Adrenal gland (tissue), 12 donors: ENCODE measurements around the gene TFEB. TPM values are rescaled to one million over a fixed set of nuclear protein-coding genes. Genes with fewer than 3 reads are reported as not detected.

ENCODE experiments used
- DNase-seq, 7 donors: peaks; one replicate each; pipeline ENCODE4 v3.0.0-alpha.2; 2019 to 2020
- H3K27ac ChIP-seq, 5 donors: fragments of 200-600 bp; sonication (generic) in 4 of 5; 1 replicate in 3 of 5; 2 replicates in 2 of 5; pipeline versions ENCODE4 v1.5.1 to v1.8.0; 2016 to 2020; ENCODE audit warnings: mild to moderate bottlenecking in 1 of 5
- H3K27me3 ChIP-seq: fragments of 200-600 bp; 2 replicates; pipeline ENCODE4 v1.8.0; 2021
- H3K36me3 ChIP-seq, 2 donors: fragments of 200-600 bp; replicated peaks in 1 of 2; 1 replicate in 1 of 2; 2 replicates in 1 of 2; pipeline versions ENCODE4 v1.5.1 to v1.8.0; 2018 to 2022
- H3K4me1 ChIP-seq, 2 donors: fragments of 200-600 bp; replicated peaks in 1 of 2; 1 replicate in 1 of 2; 2 replicates in 1 of 2; pipeline versions ENCODE4 v1.5.1 to v1.8.0; 2018 to 2021
- H3K4me3 ChIP-seq, 4 donors: fragments of 200-600 bp; sonication (generic) in 3 of 4; one replicate each; pipeline ENCODE4 v1.5.1; 2016 to 2018
- H3K9me3 ChIP-seq, 3 donors: fragments of 200-600 bp; sonication (generic) in 1 of 3; replicated peaks in 1 of 3; 1 replicate in 2 of 3; 2 replicates in 1 of 3; pipeline versions ENCODE4 v1.5.1 to v1.8.0; 2016 to 2021
- POLR2A ChIP-seq, 2 donors: fragments of 450-650 bp; IDR thresholded peaks; one replicate each; pipeline ENCODE4 v1.6.1; 2017; ENCODE audit warnings: antibody characterized with exemption in 2 of 2, mild to moderate bottlenecking in 2 of 2, moderate library complexity in 1 of 2
- WGBS, 4 donors: extraction: QIAGEN DNeasy Blood & Tissue Kit in 2 of 4; methylation state at CpG; one replicate each; pipeline versions ENCODE4 v1.1.5 to v1.1.7; 2013 to 2017; 5-methylcytosine and 5-hydroxymethylcytosine counted together
- intact Hi-C, 2 donors: fragments of 100-400 bp; cut with DNase I; formaldehyde crosslinking; loops; one replicate each; pipeline versions ENCODE4 v1.14.1 to v1.15.0; 2022 to 2023
- polyA plus RNA-seq, 3 donors: library from polyadenylated mRNA; stranded (reverse); fragments of 200-250 nt in 2 of 3; fragments of 350-450 nt in 1 of 3; fragmentation: Illumina TruSeq in 1 of 3; extraction: RNeasy Lipid Tissue Mini Kit (QIAGEN cat#74804) in 1 of 3; gene quantifications; one replicate each; pipeline ENCODE4 v1.2.3, GENCODE V29; 2013 to 2014
- total RNA-seq, 9 donors: library from RNA; depleted of rRNA in 4 of 9; stranded (reverse); fragments of >200 nt in 4 of 9; fragments of 120-200 nt in 1 of 9; fragmentation: NEBNext Ultra II Directional in 1 of 9; extraction: Animal tissue kit (Norgen Biotek cat#: 25700) in 1 of 9; gene quantifications; one replicate each; pipeline versions ENCODE4 v1.1.0 to v1.2.4, GENCODE V29; 2013 to 2023
- TF ChIP-seq, protein P1 (sequence below), 6 experiments: fragments of 450-650 bp in 4 of 6; fragments of 200-600 bp in 2 of 6; sonication (generic) in 1 of 6; IDR thresholded peaks; 1 replicate in 5 of 6; 2 replicates in 1 of 6; pipeline versions ENCODE4 v1.5.1 to v1.8.0; 2016 to 2021; ENCODE audit warnings: antibody characterized with exemption in 6 of 6, mild to moderate bottlenecking in 2 of 6, moderate library complexity in 1 of 6
- donor health status: healthy with polysubstance abuse.
- donor health status: Bipolar disorder and iron deficiency.
- donor health status: DM: yes; HTN: yes; CAD: no.
- donor health status: DM: no; HTN: no; CAD: no.
- donor health status: DM: no; HTN: no; CAD: no.
- donor health status: DM: yes; HTN: yes; CAD: no.

The TFEB gene
- total and polyA plus RNA-seq, 12 donors: 2.1 to 47.2 (median 20.2) TPM

DNA sequence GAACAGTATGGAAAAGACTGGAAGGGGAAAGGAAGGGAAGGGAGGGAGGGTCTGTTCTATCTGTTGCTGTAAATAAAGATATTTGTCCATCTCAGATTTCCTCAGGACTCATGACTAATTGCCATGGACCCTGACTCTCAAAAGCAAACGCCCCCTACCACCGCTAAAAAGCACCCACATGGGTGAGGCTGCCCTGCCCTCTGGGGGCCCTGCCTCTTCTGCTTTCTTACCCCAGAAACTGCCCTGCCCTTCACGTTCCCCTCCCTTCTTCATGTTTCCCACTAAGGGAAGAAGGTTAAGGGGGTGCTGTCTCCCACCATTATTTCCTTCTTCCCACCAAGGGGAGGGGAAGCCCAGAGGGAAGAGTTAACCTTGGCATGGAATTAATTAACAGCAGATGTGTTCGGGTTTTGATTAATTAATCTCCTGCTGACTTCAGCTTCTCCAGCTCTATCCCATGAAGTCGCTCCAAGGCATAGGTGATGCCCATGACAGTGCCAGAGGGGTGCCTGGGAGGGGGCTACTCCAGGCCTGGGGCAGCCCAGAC is 81.2 kb downstream of the TFEB start:
- intact Hi-C loops: no loop called here
- no peak overlapping the region for H3K27ac ChIP-seq
- H3K4me1 ChIP-seq: no peaks in the 10 kb centered on the region
- H3K9me3 ChIP-seq: no peaks in the 10 kb centered on the region
- no peak overlapping the region for H3K4me3 ChIP-seq
- peaks cover 0 to 3% of the 10 kb centered on the region in 2 donors for H3K36me3 ChIP-seq
- no peak for TF ChIP-seq POLR2A (IDR thresholded peaks at IDR 0.05)
- TF ChIP-seq, protein P1, sequence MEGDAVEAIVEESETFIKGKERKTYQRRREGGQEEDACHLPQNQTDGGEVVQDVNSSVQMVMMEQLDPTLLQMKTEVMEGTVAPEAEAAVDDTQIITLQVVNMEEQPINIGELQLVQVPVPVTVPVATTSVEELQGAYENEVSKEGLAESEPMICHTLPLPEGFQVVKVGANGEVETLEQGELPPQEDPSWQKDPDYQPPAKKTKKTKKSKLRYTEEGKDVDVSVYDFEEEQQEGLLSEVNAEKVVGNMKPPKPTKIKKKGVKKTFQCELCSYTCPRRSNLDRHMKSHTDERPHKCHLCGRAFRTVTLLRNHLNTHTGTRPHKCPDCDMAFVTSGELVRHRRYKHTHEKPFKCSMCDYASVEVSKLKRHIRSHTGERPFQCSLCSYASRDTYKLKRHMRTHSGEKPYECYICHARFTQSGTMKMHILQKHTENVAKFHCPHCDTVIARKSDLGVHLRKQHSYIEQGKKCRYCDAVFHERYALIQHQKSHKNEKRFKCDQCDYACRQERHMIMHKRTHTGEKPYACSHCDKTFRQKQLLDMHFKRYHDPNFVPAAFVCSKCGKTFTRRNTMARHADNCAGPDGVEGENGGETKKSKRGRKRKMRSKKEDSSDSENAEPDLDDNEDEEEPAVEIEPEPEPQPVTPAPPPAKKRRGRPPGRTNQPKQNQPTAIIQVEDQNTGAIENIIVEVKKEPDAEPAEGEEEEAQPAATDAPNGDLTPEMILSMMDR (IDR thresholded peaks at IDR 0.05): no peak
- DNase-seq: no peak
- no peaks in the 10 kb centered on the region for H3K27me3 ChIP-seq
- 63 to 73% (median 65%) methylated on average over 4 to 5 of the region's 5 CpGs for WGBS, 4 donors

DNA sequence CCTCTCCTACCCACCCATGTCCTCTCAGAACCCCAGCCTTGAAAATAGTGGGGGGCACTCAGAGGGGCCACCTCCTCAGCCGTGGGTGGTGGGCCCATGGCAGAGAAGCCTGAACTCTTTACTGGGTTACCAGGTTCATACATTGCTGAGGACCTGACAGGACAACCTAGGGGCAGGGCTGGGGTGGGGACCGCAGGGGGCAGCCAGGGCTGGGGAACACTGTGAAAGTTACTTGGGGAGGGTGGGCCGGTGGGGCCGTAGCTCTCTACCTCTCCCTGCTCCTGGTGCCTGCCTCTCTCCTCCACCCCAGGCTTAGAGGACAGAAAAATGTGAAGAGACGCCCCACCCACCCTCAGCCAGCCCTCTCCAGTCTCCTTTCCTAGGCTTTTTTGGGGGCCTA is 81.7 kb downstream of the TFEB start:
- Histone ChIP-seq H3K9me3 (no peaks in the 10 kb centered on the region), H3K27ac (no peak overlapping the region), H3K4me3 (no peak overlapping the region), H3K36me3 (peaks cover 0 to 3% of the 10 kb centered on the region in 2 donors), H3K4me1 (no peaks in the 10 kb centered on the region), H3K27me3 (no peaks in the 10 kb centered on the region)
- WGBS, 4 donors: 78 to 83% (median 81%) methylated on average over 2 to 5 of the region's 5 CpGs
- no peak for TF ChIP-seq POLR2A (IDR thresholded peaks at IDR 0.05)
- TF ChIP-seq, protein P1 (IDR thresholded peaks at IDR 0.05): no peak
- intact Hi-C loops: no loop called here
- no peak for DNase-seq

DNA sequence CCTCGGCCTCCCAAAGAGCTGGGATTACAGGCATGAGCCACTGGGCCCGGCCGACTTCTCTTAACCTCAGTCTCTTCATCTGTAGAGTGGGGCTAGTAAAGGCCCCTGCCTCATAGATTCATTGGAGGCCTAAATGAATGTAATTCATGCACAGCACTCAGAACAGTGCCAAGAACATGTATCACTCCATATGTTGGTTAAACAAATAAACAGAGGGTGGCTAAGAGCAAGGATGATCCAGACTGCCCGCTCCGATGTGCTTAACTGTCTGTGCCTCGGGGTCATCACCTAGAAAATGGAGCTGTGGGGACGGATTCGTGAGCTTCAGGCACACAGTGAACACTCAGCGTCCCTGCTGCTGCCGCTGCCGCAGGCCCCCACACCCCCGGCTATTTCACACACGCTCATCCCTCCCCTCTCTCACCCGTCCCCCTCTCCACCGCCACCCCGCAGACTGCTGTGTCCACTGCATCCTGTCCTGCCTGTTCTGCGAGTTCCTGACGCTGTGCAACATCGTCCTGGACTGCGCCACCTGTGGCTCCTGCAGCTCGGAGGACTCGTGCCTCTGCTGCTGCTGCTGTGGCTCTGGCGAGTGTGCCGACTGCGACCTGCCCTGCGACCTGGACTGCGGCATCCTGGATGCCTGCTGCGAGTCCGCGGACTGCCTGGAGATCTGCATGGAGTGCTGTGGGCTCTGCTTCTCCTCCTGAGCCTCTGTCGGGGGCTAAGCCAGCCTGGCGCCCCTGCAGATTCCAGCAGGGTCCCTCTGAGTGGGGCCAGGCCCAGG is 82.3 kb downstream of the TFEB start:
- 80 to 87% (median 85%) methylated on average over 15 to 32 of the region's 32 CpGs for WGBS, 4 donors
- DNase-seq: no peak

DNA sequence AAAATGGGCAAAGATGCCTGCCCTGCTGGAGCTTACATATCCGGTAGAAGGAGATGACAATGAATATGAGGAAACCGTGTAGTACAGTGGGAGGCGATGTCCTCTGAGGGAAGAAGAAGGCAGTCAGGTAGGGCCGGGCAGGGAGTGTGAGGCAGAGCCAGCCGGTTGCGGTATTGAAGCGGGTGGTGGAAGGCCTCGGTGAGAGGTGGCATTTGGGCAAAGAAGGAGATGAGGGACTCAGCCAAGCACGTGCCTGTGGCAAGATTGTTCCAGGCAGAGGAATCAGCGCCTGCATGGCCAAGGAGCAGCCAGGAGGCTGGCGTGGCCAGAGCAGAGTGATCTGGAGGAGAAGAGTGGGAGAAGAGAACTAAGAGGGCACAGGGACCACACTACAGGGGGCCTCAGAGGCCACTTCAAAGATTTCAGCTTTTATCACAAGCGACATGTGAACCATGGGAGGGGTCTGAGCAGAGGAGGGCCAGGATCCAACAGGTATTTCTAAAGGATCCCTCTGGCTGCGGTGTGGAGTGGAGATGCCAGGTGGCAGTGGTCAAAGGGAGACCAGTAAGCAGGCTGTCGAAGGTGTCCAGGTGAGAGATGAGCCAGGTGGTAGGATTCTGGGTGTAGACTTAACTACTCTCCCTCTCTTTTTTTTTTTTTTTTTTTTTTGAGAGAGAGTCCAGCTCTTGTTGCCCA is 83.3 kb downstream of the TFEB start:
- Histone ChIP-seq H3K4me1 (no peaks in the 10 kb centered on the region), H3K9me3 (no peaks in the 10 kb centered on the region), H3K36me3 (peaks cover 0 to 3% of the 10 kb centered on the region in 2 donors), H3K27me3 (no peaks in the 10 kb centered on the region), H3K27ac (no peak overlapping the region), H3K4me3 (no peak overlapping the region)
- DNase-seq: no peak
- intact Hi-C loops: no loop called here
- 86 to 88% (median 86%) methylated on average over 14 of the region's 14 CpGs for WGBS, 4 donors
- TF ChIP-seq, protein P1 (IDR thresholded peaks at IDR 0.05): no peak
- no peak for TF ChIP-seq POLR2A (IDR thresholded peaks at IDR 0.05)

More for the DNA sequence above, 82.3 kb downstream of the TFEB start:
- no peak overlapping the region for H3K27ac ChIP-seq
- TF ChIP-seq, protein P1 (IDR thresholded peaks at IDR 0.05): no peak
- TF ChIP-seq POLR2A (IDR thresholded peaks at IDR 0.05): no peak
- no peaks in the 10 kb centered on the region for H3K9me3 ChIP-seq
- H3K4me1 ChIP-seq: no peaks in the 10 kb centered on the region
- intact Hi-C loops: no loop called here
- H3K36me3 ChIP-seq: peaks cover 0 to 3% of the 10 kb centered on the region in 2 donors
- H3K4me3 ChIP-seq: no peak overlapping the region
- no peaks in the 10 kb centered on the region for H3K27me3 ChIP-seq
